COLO668 (cell line): ENCODE data around the gene ZFP36L2.

Source experiments
- DNase-seq: peaks from one replicate; lab custom pipeline; 2025; ENCODE audit not compliant: unreplicated experiment; lab: John Stamatoyannopoulos, UW

The ZFP36L2 gene

DNA sequence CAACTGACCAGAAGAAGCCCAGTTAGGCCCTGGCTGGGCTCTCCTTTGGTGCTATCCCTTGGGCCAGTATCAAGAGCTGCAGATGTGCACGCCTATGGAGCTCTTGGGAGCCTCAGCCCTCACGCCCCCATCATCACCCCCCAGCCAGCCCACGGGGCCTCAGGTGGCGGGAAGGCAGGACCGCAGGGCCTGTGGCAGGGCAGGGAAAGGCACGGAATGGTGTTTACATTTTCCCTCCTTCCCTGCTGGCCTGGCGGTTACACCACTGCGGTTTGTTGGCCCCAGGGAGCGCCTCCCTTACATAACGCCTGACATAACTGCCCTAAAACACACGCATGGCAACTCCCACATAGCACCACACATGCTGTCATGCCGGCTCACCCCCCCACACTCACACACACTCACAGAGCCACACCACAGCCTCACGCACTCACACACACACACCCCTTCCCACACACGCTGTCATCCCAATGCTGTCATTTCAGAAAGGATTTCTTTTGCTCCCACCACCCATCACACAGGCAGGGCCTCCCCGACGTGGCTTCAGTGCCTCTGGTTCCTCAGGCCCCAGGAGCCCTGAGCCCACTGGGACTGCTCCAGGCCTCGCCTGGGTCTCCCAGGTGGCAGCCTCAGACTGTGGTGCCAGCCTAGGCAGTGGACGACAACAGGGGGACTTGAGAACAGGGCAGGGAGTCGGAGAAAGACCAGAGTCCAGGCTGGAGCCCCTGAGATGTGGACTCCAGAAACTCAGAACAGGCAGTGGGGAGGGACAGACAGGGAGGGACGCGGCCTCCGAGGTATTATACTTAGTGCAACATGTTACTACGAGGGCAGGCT lies 15.7 kb downstream of the ZFP36L2 start:
- DNase-seq, result peak; percentile 44

DNA sequence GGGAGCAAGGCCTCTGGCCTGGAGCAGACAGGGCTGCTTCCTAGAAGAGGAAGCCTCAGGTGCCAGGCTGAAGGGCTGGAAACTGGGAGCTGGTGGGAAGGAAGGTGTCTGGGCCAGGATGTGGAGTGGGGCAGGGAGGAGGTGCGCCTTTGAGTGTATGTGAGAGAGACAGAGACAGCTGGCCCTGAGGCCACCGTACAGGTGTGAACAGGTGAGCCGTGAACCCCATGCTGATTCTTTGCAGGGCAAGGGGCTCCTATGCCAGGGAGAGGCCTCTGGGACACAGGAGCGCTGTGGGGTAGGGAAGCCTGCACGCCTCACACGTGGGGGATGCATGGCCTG lies 16.3 kb downstream of the ZFP36L2 start:
- DNase-seq, result peak; percentile 31

DNA sequence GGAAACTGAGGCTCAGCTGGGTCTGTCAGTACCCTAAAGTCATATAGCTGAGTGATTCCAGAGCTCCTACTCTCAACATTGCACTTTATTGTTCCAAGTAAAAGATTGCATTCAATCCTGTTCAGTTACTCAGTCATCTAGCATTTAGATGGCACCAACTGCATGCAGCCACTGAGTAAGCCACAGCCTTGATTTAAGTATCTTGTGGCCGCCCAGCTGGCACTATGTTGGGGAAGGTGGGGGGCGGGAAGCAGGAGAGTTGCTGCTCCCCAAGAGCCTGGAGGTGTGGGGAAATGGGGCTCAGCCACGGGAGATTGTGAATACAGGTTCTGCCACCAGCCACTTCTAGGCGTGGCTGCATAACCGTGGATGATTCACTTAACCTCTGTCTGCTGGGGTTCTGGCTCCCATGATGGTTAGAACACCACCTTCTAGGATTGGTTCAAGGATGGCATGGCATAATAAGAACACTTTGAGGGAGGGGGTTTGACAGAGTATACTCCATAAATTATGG lies 17.1 kb downstream of the ZFP36L2 start:
- no peak for DNase-seq

DNA sequence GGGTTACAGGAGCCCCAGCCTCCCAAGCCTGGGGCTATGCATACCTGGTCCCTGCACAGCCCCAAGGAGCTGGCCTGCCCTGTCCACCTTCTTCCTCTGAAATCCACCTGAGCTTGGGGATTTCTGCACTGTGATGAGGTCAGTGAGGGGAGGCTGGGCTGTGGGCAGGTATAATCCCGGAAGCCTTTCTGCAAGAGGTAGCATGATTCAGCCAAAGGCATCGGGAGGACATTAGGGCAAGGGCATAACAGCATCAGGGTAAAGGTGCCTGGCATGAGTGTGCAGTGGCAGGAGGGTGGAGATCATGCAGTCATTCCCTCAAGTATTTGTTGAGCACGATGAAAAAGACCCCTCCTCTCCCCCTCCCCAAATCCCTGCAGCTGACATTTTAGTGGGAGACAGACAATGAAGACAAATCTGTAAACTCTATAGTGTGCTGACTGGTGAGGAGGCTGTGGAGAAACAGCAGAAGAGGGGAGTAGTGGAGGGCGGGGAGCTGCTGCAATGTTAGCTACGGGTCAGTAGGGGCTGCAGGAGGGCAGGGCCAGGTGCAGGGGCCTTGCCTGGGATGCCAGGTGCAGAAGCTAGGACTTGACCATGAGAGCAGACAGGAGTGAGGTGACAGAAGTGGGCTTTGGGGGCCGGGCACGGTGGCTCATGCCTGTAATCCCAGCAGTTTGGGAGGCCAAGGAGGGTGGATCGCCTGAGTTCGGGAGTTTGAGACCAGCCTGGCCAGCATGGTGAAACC lies 18.7 kb downstream of the ZFP36L2 start:
- no peak for DNase-seq

GRCh38 chr2:43206602-43207001 lies 19.8 kb downstream of the ZFP36L2 start:
- DNase-seq, result no peak

- no peak for DNase-seq
These were observed 23.0 kb downstream of the ZFP36L2 start for GRCh38 chr2:43203373-43203772.

- DNase-seq, result no peak
These were observed 24.1 kb downstream of the ZFP36L2 start for GRCh38 chr2:43202289-43202688.

DNA sequence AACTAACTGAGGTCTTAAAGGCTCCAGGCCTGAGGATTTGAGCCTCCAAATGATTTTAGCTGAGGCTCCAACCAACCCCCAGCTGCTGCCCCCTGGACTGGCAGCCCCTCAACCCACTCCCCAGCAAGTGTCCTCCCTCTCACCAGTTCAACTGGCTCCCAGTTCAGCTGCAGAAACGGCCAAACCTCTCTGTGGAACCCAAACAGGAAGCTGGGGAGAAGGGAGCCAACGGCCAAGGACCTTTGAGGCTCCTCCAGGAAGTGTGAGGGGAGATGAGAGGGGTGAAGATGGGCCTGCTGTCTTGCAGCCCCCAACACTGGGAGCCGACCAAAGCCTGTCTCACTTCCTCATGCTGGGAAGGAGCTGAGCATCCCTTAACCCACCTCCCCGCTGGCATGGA lies 24.9 kb downstream of the ZFP36L2 start:
- DNase-seq, result no peak

GRCh38 chr2:43201016-43201415 lies 25.4 kb downstream of the ZFP36L2 start:
- DNase-seq, result no peak

- peak; percentile 55 for DNase-seq
These were observed 26.6 kb downstream of the ZFP36L2 start for GRCh38 chr2:43199492-43200488.

GRCh38 chr2:43198263-43198662 lies 28.1 kb downstream of the ZFP36L2 start:
- DNase-seq, result no peak

DNA sequence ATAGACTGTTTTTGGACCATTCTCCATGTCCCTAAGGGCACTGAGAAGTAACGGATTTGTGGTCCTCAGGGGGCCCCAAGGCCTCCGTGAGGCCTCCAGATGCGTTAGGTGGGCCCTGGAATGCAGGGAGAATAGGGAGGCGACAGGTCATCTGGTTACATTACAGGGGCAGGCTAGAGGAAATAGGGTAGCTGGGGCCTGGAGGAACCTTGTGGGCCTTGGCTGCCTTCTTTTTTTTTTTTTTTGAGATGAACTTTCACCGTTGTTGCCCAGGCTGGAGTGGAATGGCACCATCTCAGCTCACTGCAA lies 28.9 kb downstream of the ZFP36L2 start:
- DNase-seq, result no peak

DNA sequence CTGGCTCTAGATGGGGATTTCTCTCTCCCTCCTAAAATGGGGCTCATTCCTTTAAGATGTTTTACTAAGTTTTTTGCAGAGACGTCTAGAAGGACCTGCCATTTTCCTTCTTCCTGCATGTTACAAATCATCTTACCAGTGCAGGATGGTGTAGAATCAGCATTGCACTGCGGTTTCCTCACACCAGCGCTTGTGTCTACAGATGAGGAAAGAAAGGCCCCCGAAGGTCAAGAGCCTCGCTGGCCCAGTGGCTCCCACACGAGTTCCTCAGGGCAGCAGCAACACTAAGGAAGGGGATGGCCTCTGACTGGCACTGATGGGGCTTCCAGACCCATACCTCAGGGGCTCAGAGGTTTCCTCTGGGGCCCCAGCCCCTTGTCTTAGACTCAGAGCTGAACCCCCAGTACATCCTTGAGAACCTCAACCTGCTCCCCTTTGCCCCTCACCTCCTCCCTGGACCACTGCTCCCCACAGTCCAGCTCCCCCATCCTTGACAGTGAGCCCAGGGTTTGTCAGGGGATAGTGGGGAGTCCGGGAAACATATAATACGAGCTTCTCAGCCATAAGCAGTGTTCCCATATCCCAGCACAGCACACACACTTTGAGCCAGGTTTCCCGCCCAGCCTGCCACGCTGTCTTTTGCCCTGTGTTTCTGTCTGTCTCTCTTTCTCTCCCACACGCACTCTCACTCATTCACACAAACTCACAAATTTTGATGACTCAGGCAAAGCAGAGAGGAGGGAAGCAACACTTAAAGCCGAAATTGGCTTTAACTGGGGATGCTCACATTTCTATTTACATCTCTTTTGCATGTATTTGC lies 29.4 kb downstream of the ZFP36L2 start:
- no peak for DNase-seq

- peak; percentile 89 for DNase-seq
These were observed 32.1 kb downstream of the ZFP36L2 start for GRCh38 chr2:43194121-43194869.

GRCh38 chr2:43193652-43194120 lies 32.7 kb downstream of the ZFP36L2 start:
- no peak for DNase-seq

GRCh38 chr2:43192744-43193651 lies 33.4 kb downstream of the ZFP36L2 start:
- DNase-seq, result no peak

- DNase-seq, result no peak
These were observed 34.4 kb downstream of the ZFP36L2 start for GRCh38 chr2:43191947-43192516.
